ENCODE measurements around the gene MAN2B1.

DNA sequence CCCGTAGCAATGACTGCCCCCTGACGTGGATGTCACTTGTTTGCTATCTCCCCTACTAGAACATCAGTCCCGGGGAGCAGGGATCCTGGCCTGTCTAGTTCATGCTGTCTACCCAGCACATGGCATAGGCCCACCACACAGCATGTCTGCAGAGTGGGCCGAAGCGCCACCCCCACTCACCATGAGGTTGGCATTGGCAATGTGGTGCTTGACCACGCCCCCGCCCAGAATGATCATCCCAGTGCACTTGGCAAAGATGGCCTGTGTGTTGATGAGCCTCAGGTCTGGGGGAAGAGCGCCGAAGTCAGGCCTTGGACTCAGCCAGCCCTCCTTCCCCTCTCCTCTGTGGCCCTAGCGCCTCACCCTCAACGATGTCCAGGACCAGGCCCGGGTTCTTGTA is 10.4 kb upstream of the MAN2B1 start:
- TF ChIP-seq POLR2A (IDR thresholded peaks at IDR 0.05): no peak
- TF ChIP-seq, protein P1, sequence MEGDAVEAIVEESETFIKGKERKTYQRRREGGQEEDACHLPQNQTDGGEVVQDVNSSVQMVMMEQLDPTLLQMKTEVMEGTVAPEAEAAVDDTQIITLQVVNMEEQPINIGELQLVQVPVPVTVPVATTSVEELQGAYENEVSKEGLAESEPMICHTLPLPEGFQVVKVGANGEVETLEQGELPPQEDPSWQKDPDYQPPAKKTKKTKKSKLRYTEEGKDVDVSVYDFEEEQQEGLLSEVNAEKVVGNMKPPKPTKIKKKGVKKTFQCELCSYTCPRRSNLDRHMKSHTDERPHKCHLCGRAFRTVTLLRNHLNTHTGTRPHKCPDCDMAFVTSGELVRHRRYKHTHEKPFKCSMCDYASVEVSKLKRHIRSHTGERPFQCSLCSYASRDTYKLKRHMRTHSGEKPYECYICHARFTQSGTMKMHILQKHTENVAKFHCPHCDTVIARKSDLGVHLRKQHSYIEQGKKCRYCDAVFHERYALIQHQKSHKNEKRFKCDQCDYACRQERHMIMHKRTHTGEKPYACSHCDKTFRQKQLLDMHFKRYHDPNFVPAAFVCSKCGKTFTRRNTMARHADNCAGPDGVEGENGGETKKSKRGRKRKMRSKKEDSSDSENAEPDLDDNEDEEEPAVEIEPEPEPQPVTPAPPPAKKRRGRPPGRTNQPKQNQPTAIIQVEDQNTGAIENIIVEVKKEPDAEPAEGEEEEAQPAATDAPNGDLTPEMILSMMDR (IDR thresholded peaks at IDR 0.05): no peak
